Transverse colon (tissue), 4 donors: ENCODE results near the gene NSD1.

Experiments
- EP300 ChIP-seq: sonication (generic); formaldehyde crosslinking; IDR thresholded peaks from one replicate; pipeline ENCODE4 v1.6.1; 2017; ENCODE audit warnings: antibody characterized with exemption, low read depth
- POLR2A ChIP-seq: fragments of 450-650 bp; IDR thresholded peaks from one replicate; pipeline ENCODE4 v1.6.1; 2016; ENCODE audit warnings: antibody characterized with exemption, mild to moderate bottlenecking, moderate library complexity
- POLR2AphosphoS5 ChIP-seq, 3 donors: sonication (generic); formaldehyde crosslinking; IDR thresholded peaks; one replicate each; pipeline ENCODE4 v1.6.1; 2016; ENCODE audit warnings: antibody characterized with exemption in 3 of 3
- TF ChIP-seq, protein P1 (sequence below), 5 experiments: fragments of 200-600 bp in 3 of 5; fragments of 450-650 bp in 2 of 5; sonication (generic) in 3 of 5; IDR thresholded peaks; 1 replicate in 2 of 5; 2 replicates in 3 of 5; pipeline ENCODE4 v1.5.1; 2016 to 2017; ENCODE audit warnings: antibody characterized with exemption in 5 of 5, inconsistent platforms in 3 of 5, mild to moderate bottlenecking in 2 of 5, moderate library complexity in 1 of 5

DNA sequence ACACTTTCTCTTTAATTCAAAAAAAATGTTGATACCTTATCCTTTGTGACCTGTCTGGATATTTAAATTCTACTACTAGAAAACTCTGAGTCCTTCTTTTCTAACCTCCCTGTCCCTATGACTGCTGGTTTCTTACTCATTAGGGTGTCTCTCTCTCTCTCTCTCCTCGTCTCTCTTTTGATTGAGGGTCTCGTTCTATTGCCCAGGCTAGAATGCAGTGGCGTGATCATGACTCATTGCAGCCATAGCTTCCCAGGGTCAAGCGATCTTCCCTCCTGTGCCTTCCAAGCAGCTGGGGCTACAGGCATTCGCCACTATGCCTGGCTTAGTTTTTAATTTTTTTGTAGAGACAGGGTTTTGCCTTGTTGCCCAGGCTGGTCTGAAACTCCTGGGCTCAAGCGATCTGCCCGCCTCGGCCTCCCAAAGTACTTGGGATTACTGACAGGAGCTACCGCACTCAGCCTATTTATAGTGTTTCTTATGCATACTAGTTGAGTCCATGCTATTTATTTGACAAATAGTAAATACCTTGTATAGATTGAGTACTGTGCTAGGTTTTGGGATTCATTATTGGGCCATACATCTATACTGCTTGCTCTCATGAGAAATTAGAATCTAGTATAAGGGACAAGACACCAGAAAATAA lies 61.9 kb downstream of the NSD1 start:
- TF ChIP-seq, protein P1, sequence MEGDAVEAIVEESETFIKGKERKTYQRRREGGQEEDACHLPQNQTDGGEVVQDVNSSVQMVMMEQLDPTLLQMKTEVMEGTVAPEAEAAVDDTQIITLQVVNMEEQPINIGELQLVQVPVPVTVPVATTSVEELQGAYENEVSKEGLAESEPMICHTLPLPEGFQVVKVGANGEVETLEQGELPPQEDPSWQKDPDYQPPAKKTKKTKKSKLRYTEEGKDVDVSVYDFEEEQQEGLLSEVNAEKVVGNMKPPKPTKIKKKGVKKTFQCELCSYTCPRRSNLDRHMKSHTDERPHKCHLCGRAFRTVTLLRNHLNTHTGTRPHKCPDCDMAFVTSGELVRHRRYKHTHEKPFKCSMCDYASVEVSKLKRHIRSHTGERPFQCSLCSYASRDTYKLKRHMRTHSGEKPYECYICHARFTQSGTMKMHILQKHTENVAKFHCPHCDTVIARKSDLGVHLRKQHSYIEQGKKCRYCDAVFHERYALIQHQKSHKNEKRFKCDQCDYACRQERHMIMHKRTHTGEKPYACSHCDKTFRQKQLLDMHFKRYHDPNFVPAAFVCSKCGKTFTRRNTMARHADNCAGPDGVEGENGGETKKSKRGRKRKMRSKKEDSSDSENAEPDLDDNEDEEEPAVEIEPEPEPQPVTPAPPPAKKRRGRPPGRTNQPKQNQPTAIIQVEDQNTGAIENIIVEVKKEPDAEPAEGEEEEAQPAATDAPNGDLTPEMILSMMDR (IDR thresholded peaks at IDR 0.05): no peak
- no peak for TF ChIP-seq POLR2A
- no peak for TF ChIP-seq POLR2AphosphoS5 (IDR thresholded peaks at IDR 0.05)
- TF ChIP-seq EP300: no peak
